DMS153 treated with DMSO at 0.1 percent for 48 hours (cell line): ENCODE data around the gene GALNT17.
"Not testable (repeated sequence)": the region's sequence is repeated elsewhere in the genome, so short reads cannot be mapped to it uniquely, and the experiment has no call there.

ENCODE experiments used
- DNase-seq: peaks from one replicate; lab custom pipeline; 2025; ENCODE audit not compliant: unreplicated experiment; lab: John Stamatoyannopoulos, UW

Gene GALNT17

DNA sequence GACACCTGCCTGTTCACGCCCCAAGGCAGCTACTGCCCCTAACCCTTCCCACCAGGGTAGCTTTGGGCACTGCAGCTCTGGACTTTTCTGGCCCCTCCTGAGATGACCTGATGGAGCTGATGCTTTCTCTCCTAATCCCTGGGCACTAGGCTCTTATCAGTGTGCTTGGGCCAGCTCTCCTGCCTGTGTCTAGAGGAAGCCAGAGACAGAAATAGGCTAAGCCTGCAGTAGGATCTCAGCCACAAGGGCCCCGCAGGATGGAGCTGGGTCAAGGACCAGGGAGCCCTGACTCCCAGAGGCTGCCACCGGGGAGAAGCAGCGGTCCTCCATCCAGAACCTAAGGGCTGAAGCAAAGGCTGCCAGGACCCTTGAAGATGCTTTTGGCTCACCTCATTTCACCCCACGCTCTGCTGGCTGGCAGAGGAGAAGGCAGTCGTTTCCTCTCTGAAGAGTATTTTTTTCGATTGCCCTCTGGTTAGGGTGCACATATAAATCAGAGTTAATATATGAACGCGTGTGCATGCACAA, 580.8 kb downstream of the GALNT17 start:
- no peak for DNase-seq

DNA sequence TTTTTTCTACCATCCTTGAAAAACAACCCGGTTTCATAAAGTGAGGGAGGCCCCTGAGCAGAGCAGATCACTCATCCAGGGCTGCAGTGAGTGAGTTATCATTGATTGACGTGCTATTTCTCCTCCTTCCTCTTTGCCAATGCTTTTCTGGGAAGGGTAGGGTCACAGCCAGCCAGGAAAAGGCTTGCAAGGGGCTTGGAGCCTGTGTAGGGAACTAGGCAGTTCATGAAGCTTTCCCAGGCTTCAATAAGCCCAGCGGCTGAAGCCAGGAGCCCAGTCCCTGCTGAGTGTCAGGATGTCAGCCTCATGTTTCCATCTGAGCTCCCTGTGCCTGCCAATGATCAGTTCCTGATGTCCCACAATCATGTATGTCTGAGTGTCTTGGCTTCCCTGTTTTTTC, 584.7 kb downstream of the GALNT17 start:
- DNase-seq = no peak

DNA sequence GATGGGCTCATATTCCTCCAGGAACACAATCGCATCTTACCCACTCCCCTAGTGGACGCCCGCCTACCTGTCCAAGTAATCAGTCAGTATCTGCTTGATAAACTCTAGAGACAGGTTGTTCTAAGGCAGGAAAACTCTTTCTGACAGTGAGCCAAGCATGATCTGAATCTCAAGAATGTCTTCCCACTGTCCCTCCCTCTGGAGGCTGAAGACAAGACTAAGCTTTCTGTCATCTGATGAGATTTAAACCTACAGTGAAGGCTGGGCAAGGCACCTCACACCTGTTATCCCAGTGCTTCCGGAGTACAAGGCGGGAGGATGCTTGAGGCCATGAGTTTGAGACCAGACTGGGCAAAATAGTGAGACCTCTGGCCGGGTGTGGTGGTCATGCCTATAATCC, 586.6 kb downstream of the GALNT17 start:
- no peak for DNase-seq

- DNase-seq = no peak
Measured at GRCh38 chr7:71721742-71722141, 589.8 kb downstream of the GALNT17 start.

- DNase-seq = no peak
Measured at GRCh38 chr7:71723859-71724258, 591.9 kb downstream of the GALNT17 start.

DNA sequence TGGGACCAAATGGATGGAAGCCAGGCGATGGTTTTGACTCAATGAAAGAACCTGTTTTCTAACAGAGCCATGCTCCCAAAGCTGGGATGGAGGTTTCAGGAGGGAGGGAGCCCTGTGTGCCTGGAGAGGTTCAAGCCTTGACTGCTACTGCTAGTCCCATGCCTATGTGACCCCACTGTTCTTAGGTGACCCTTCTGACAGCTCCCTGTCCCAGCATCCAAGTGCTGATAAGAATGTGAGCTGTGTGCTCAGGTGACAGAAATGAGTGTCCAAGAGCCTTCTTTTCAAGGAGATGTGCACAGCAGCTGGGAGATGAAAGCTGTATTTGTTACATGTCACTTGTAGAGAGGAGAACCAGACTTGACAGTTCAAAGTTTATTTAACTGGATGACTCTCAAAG, 595.4 kb downstream of the GALNT17 start:
- no peak for DNase-seq

- no peak for DNase-seq
Measured at GRCh38 chr7:71731740-71732139, 599.8 kb downstream of the GALNT17 start.

- DNase-seq = peak; percentile 47
Measured at GRCh38 chr7:71733107-71733870, 601.3 kb downstream of the GALNT17 start.

DNA sequence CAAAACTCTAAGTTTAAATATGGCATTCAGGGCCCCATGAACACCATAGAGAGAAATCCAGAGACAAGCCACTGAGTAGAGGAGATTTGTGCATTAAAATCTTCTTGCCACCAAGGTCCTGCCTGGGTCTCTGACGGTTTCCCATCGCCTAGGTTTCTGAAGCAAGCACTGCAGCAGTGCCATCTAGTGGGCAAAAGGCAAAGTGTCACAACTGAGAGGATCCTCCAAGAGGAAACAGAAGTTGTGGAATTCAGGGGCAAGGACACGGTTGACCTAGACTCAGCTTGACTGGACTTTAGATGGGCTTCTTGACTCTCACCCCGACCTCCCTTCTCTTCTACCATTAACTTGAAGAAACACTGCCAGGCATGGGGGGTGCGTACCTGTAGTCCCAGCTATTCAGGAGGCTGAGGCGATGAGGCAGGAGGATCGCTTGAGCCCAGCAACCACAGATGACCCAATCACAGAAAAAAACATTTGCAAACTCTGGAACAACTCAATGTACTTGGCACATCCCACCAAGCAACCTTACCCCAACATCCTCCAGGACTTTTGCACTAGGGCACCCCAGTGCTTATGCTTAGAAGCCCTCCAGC, 604.1 kb downstream of the GALNT17 start:
- DNase-seq = peak; percentile 2

DNA sequence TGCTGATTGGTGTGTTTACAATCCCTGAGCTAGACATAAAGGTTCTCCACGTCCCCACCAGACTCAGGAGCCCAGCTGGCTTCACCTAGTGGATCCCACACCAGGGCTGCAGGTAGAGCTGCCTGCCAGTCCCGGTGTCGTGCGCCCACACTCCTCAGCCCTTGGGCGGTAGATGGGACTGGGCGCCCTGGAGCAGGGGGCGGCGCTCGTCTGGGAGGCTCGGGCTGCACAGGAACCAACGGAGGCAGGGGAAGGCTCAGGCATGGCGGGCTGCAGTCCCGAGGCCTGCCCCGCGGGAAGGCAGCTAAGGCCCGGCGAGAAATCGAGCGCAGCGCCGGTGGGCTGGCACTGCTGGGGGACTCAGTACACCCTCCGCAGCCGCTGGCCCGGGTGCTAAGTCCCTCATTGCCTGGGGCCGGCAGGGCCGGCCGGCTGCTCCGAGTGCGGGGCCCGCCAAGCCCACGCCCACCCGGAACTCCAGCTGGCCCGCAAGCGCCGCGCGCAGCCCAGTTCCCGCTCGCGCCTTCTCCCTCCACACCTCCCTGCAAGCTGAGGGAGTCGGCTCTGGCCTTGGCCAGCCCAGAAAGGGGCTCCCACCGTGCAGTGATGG, 606.1 kb downstream of the GALNT17 start:
- DNase-seq = not testable (repeated sequence)

GRCh38 chr7:71739520-71740173, 607.7 kb downstream of the GALNT17 start:
- no peak for DNase-seq

GRCh38 chr7:71740174-71740560, 608.2 kb downstream of the GALNT17 start:
- no peak for DNase-seq

DNA sequence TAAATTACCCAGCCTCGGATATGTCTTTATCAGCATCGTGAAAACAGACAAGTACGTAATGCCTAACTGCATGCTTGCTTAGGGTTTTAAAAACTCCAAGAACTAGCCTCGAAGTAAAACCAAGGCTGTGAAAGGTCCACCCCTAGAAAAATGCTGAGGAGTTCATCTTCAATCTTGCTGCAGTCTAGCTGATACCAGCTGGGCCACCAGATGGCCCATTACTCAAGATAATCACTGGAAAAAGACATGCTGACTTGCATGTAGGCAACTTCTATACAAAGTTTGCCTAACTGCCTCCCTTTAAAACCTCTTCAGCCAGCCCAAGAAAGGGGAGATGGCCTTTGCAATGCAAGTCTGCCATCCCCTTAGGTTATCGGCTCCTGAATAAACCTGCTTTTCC, 614.1 kb downstream of the GALNT17 start:
- no peak for DNase-seq

DNA sequence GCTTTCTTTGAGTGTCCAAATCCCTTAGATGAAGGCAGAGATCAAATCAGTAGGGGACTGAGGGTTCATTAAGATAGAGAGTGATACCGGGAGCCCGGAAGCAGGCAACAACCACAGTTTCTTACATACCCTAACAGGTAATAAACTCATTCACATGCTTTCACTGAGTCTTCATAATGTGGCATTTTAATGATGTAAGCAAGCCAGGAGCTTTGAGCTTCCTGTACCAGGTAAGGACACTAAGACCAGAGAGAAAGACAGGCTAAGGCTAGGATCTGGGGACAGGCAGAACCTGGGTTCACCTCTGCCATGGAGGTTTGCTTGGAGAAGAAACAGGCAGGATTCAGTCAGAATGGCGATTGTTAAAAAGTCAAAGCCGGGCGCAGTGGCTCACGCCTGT, 618.3 kb downstream of the GALNT17 start:
- no peak for DNase-seq

DNA sequence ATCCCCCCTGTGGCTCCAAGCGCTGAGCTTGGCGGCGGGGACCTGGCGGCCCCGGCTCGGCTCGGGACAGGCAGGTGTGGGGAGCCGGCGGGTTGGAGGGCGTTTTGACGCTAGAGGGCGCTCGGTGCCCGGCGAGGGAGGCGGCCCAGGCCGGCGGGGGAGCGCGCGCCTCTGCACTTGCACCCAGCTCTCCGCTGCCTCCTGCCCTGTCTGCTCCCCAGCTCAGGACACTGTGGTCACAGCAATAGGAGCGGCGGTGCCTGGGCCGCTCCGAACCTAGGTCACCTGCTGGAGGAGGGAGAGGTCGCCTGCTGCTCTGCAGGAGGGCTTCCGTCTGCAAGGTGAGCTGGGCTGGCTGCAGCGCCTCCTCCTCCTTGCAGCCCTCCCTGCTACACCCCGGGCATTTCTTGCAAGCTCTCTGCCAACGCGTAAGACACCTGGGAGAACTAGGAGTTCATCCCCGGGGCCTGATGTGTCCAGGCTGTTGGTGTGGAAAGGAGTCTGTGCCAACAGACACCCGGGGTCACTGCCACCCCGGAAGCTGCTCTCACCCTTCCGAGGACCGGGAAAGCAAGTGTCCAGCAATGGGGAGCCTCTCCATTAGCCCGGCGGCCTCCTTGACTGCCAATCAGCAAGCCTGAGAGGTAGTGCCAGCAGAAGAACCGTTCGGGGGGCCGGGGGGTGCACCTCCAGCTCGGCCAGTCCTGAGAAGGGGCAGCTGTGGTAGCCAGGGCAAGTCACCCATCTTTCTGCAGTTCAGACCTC, 620.4 kb downstream of the GALNT17 start:
- no peak for DNase-seq

- DNase-seq = no peak
Measured at GRCh38 chr7:71753236-71753635, 621.3 kb downstream of the GALNT17 start.

GRCh38 chr7:71753956-71754664, 622.2 kb downstream of the GALNT17 start:
- no peak for DNase-seq

- DNase-seq = no peak
Measured at GRCh38 chr7:71754828-71755227, 622.9 kb downstream of the GALNT17 start.

DNA sequence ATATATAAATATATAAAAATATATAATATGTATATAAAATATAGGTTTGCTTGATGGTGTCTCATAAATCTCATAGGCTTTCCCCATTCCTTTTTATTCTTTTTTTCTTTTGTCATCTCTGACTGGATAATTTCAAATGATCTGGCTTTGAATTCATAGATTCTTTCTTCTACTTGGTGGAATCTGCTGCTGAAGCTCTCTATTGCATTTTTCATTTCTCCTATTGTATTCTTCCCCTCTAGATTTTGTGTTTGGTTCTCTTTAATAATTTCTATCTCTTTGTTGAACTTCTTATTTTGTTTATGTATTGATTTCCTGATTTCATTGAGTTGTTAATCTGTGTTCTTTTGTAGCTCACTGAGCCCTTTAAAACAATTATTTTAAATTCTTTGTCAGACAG, 629.4 kb downstream of the GALNT17 start:
- DNase-seq = no peak
